Immature natural killer cell (primary cell): ENCODE measurements around the gene AHRR. TPM values are rescaled to one million over a fixed set of nuclear protein-coding genes. Genes with fewer than 3 reads are reported as not detected.
A peak's percentile ranks its signal among the peaks of the same experiment; 100 is the strongest.

Source experiments
- DNase-seq, 3 donors: peaks; one replicate each; pipeline ENCODE4 v3.0.0; 2022; ENCODE audit warnings: mixed read lengths in 1 of 3
- H3K27ac Mint-ChIP-seq, 6 donors: one replicate each; pipeline ENCODE4 v1.8.0; 2020; ENCODE audit warnings: mixed read lengths in 6 of 6, mild to moderate bottlenecking in 5 of 6, inconsistent platforms in 4 of 6, moderate library complexity in 3 of 6
- H3K27me3 Mint-ChIP-seq, 3 donors: one replicate each; pipeline ENCODE4 v1.8.0; 2020 to 2021; ENCODE audit warnings: low read depth in 3 of 3, mild to moderate bottlenecking in 3 of 3, mixed read lengths in 3 of 3, moderate library complexity in 3 of 3, inconsistent platforms in 1 of 3
- H3K36me3 Mint-ChIP-seq, 3 donors: one replicate each; pipeline ENCODE4 v1.8.0; 2020; ENCODE audit warnings: mixed read lengths in 3 of 3, inconsistent platforms in 2 of 3, mild to moderate bottlenecking in 2 of 3
- H3K4me1 Mint-ChIP-seq, 2 donors: one replicate each; pipeline ENCODE4 v1.8.0; 2020; ENCODE audit warnings: inconsistent platforms in 2 of 2, mild to moderate bottlenecking in 2 of 2, mixed read lengths in 2 of 2, moderate library complexity in 1 of 2
- H3K4me3 Mint-ChIP-seq, 5 donors: one replicate each; pipeline ENCODE4 v1.8.0; 2020; ENCODE audit warnings: mild to moderate bottlenecking in 5 of 5, mixed read lengths in 5 of 5, inconsistent platforms in 3 of 5, moderate library complexity in 3 of 5
- H3K9me3 Mint-ChIP-seq, 6 donors: one replicate each; pipeline ENCODE4 v1.8.0; 2020; ENCODE audit warnings: mild to moderate bottlenecking in 6 of 6, mixed read lengths in 6 of 6, inconsistent platforms in 4 of 6, moderate library complexity in 3 of 6
- polyA plus RNA-seq, 3 donors: library from polyadenylated mRNA; unstranded; fragments of 300-500 nt; fragmentation: Illumina TruSeq; gene quantifications; one replicate each; pipeline ENCODE4 v1.2.3, GENCODE V29; 2021

The AHRR gene
- polyA plus RNA-seq, 3 donors from 2014 or later = 0.16 TPM; not detected in 2

DNA sequence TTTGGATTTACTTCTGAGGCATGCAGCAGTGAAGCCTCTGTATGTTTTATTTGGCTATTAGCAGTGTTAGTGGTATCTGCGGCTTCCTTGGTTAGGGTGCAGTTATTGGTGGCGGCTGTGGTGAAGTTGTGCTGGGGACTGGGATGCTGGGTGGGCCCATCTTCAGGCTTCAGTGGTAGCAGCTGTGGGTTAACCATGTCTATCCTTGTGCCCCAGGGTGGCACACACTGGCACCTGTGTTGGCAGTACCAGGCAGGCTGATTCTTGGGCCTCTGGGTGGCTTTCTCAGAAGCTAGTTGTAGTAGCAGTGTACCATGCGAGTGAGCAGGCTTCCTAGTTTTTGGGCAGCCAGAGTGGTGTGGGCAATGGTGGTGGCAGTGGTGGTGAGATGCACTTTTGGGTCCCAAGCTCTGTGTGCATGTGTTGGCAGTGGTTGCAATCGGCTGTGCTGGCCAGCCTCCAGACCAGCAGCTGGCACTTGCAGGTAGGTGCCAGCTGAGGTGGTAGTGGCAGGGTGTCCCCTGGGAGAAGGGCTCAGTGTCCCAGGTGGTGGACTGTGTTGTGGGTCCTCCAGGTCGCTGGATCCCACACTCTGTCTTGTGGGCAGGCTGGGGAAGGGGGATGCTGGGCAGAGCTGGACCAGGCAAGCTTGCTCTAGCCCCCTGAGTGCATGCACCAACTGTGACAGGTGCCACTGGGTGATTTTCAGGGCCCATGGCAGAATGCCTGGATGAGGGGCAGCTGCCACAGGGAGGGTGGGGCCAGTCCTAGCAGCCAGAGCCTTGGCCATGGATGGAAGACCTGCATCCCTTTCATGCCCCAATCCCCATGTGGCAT, 13.6 kb downstream of the AHRR start:
- Mint-ChIP-seq H3K9me3 (no peaks in the 10 kb centered on the region), H3K4me1 (peaks cover 0 to 6% of the 10 kb centered on the region in 2 donors), H3K27ac (peak overlapping the region in 1 of 6 donors; percentile 17), H3K27me3 (peaks cover 5 to 7% (median 6%) of the 10 kb centered on the region in 3 donors), H3K4me3 (peak overlapping the region in 1 of 5 donors; percentile 56), H3K36me3 (peaks cover 0 to 4% (median 0%) of the 10 kb centered on the region in 3 donors)
- DNase-seq = no peak

DNA sequence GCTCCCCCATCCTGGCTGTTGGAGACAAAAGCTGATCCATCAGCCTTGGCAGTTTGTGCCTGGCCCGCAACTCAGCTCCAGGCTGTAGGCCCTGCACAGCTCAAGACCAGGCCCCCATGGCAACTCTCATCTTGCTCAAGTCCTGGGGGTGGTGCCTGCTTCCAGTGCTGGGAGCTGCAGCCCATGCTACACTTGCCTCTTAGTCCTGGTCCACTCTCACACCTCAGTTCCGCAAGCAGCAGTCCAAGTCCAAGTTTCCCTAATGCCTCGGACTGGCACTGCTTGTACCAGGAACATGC, 14.2 kb downstream of the AHRR start:
- peaks cover 0 to 4% (median 0%) of the 10 kb centered on the region in 3 donors for H3K36me3 Mint-ChIP-seq
- H3K4me3 Mint-ChIP-seq = no peak overlapping the region
- H3K27ac Mint-ChIP-seq = no peak overlapping the region
- peaks cover 5 to 7% (median 7%) of the 10 kb centered on the region in 3 donors for H3K27me3 Mint-ChIP-seq
- DNase-seq = no peak
- H3K9me3 Mint-ChIP-seq = no peaks in the 10 kb centered on the region
- peaks cover 0 to 6% of the 10 kb centered on the region in 2 donors for H3K4me1 Mint-ChIP-seq

DNA sequence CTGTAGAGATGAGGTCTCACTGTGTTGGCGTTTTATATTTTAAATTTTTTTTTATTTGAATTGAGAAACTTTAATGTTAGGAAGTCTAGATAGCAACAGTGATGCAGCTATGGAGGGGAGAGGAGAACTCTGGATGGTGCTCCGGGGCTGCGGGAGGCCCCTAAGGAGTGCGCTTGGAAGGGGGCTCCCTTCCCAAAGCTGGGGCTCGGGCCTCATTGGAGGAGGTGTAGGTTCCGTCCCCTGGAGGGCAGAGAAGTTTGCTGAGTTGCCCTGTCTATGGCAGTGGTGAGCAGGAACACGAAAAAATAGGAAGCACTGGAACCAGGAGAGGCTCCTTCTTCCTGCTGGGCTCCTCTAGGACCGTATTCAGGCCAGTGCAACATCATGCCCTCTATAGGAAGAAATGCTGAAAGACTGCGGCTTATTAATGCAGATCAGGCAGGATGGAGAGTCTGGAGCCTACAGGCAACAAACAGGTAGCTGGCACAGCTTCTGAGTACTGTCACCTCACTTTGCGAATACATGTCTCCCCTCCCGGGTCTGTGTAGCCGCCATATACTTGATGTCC, 16.1 kb downstream of the AHRR start:
- Mint-ChIP-seq H3K4me1 (peaks cover 1 to 7% of the 10 kb centered on the region in 2 donors), H3K27ac (no peak overlapping the region), H3K4me3 (no peak overlapping the region), H3K36me3 (peaks cover 0 to 4% (median 0%) of the 10 kb centered on the region in 3 donors), H3K9me3 (no peaks in the 10 kb centered on the region), H3K27me3 (peaks cover 4 to 5% (median 5%) of the 10 kb centered on the region in 3 donors)
- DNase-seq = no peak

DNA sequence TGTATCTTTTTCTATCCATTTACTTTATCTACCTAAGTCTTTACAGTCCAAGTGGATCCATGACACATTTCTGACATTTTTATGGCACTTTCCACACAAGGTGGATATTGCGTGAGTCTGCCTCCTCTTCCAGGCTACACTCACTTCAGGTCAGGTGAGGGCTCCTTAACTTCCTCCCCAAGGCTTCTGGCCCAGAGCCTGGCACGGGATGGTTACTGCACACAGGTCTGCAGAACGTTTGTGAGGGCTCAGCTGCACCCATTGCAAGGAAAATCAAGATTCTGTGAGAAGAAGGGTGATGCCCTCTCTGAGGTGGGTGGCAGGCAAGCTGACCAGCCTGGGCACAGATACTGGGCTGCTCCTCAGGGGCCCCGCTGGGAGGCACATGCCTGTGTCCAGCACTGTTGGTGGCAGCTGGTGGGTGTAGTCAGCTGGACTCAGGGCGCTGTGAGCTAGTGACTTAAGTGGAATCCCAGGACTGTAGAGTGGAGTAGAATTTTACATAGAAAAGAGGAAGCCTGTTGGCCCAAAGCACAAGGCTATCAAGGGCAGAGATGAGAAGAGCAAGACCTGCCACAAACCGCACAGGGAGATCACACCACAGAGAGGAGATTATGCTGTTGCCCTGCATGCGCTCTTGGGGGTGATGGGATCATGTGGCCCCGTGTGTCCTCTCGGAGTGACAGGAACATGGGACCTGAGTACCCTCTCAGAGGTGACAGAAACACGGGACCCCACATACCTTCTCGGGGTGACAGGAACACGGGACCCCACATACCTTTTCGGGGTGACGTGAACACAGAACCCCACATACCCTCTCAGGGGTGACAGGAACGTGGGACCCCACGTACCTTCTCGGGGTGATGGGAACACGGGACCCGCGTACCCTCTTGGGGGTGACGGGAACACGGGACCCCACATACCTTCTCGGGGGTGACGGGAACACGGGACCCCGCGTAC, 21.3 kb downstream of the AHRR start:
- Mint-ChIP-seq H3K4me3 (peak overlapping the region; percentile 20 to 77 (median 60)), H3K9me3 (peaks cover 0 to 3% (median 0%) of the 10 kb centered on the region in 6 donors), H3K36me3 (no peaks in the 10 kb centered on the region), H3K27me3 (peaks cover 0 to 4% (median 3%) of the 10 kb centered on the region in 3 donors), H3K27ac (peak overlapping the region in 2 of 6 donors; percentile 37 to 53), H3K4me1 (peaks cover 6% of the 10 kb centered on the region in 2 donors)
- no peak for DNase-seq

DNA sequence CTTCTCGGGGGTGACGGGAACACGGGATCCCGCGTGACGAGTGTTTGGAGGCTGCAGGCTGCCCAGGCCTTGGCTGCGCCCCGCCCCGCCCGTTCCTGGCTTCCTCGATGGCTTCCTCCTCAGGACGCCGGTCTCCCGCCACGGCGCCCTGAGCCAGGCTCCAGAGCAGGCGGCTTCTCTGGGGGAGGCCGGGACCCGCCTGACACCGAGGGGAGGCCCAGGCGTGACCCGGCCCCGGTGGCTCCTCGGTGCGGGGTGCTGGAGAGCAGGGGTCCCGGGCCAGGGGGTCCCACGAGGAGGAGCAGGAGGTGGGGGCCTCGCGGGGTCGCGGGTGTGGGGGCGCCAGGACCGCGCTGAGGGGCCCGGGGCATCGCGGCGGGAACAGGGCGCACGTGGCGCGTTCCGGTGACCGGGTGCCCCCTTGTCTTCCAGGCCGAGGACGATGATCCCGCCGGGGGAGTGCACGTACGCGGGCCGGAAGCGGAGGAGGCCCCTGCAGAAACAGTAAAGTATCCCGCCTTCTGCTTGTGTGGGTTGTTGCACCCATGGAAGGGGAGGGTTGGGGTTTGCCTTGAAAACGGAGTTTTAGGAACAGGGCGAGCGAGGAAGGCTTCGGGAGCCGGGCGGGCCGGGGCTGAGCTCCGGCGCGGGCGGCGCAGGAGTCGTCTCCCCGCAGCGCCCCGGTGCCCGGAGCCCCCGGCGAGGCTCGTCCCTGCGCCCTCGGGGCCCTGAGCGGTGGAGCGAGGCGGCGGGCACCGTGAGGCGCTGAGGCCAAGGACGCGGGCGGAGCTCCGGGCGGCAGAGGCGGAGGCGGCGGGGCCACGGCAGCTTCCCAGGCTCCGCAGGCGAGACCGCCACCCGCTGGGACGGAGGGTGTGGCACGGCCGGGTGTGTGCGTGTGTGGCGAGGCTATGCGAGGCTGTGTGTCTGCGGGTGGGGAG, 22.2 kb downstream of the AHRR start:
- peak in 2 of 3 donors; percentile 5 to 13 for DNase-seq
- Mint-ChIP-seq H3K4me1 (peaks cover 6% of the 10 kb centered on the region in 2 donors), H3K27me3 (peaks cover 3 to 4% (median 3%) of the 10 kb centered on the region in 3 donors), H3K36me3 (no peaks in the 10 kb centered on the region), H3K27ac (no peak overlapping the region), H3K4me3 (peak overlapping the region; percentile 53 to 78 (median 59)), H3K9me3 (peaks cover 0 to 3% (median 0%) of the 10 kb centered on the region in 6 donors)

DNA sequence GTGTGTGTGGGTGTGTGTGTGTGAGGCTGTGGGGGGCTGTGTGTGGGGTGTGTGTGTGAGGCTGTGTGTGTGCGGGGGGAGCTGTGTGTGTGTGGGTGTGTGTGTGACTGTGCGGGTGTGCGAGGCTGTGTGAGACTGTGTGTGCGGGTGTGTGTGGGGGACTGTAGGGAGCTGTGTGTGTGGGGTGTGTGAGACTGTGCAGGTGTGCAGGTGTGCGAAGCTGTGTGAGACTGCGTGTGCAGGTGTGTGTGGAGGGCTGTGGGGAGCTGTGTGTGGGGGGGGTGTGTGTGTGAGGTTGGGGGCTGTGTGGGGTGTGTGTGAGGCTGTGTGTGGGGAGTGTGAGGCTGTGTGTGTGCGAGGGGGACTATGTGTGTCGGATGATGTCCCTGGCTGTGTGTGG, 23.2 kb downstream of the AHRR start:
- H3K4me1 Mint-ChIP-seq = peaks cover 6% of the 10 kb centered on the region in 2 donors
- H3K27me3 Mint-ChIP-seq = peaks cover 3 to 6% (median 4%) of the 10 kb centered on the region in 3 donors
- H3K27ac Mint-ChIP-seq = no peak overlapping the region
- no peak overlapping the region for H3K4me3 Mint-ChIP-seq
- peaks cover 0 to 3% (median 0%) of the 10 kb centered on the region in 6 donors for H3K9me3 Mint-ChIP-seq
- H3K36me3 Mint-ChIP-seq = no peaks in the 10 kb centered on the region
- no peak for DNase-seq

DNA sequence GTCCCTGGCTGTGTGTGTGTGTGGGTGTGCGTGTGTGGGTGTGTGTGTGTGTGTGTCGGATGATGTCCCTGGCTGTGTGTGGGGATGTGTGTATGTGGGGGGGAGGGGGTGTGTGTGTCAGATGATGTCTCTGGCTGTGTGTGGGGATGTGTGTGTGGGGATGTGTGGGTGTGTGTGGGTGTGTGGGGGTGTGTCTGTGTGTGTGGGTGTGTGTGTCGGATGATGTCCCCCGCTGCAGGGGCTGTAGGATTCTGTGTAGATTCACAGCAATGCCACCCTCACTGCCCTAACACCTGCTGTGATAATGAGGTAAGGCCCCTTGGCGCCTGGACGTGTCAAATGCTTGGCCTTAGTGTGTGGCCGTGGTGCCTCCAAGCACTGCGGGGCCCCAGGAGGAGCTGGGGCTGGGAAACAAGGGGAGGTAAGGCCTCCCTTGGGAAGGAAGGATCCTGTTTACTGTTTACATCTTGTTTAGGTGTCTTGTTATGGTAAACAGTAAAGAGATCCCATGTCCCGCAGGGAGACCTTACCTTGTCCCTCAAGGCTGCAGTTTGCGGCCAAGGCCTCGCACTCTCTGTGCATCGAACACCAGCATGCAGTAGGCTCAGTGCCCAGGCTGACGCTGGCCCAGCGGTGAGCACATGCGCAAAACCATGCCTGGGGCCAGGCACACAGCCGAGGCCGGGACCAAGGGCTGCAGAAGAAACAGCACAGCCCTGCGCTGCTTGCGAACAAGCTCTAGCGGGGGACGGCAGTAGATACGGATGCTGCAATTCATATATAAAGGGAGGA, 24.1 kb downstream of the AHRR start:
- Mint-ChIP-seq H3K27ac (no peak overlapping the region), H3K36me3 (no peaks in the 10 kb centered on the region), H3K27me3 (peaks cover 2 to 6% (median 3%) of the 10 kb centered on the region in 3 donors), H3K9me3 (peaks cover 0 to 3% (median 0%) of the 10 kb centered on the region in 6 donors), H3K4me1 (peaks cover 6% of the 10 kb centered on the region in 2 donors), H3K4me3 (no peak overlapping the region)
- no peak for DNase-seq

DNA sequence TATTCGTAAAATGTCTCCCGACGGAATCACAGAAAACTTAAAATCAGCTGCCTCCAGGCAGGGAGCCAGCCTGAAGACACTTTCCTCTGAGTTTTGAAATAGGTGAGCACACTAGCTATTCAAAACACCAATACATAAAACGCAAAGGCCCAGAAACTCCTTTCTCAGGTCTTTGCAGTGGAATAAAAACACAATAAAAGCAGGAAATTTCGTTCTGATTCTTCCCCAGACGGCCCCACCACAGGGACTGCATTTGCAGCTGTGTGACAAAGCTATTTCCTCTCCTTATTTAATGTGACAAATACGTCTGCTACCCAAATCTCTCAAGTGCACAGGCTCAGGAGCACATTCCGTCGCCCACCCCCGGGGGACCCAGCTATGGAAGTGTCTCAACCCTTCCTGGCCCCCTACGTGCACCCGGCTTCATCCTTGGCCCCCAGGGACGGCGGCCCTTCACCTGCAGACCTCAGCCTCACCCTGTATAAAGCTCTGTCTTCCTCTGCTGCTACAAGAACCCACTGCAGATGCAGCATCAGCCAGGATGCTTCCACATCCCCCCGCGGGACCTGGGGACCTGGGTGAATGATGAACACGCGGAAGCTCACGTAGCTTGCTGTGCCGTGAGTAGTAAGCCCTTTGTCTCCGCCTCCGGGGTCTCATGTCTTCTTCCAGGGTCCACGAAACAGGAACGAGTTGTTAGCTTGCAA, 24.9 kb downstream of the AHRR start:
- no peak for DNase-seq
- Mint-ChIP-seq H3K4me3 (peak overlapping the region in 1 of 5 donors; percentile 30), H3K4me1 (peaks cover 6% of the 10 kb centered on the region in 2 donors), H3K27ac (no peak overlapping the region), H3K9me3 (peaks cover 0 to 3% (median 0%) of the 10 kb centered on the region in 6 donors), H3K27me3 (peaks cover 2 to 8% (median 3%) of the 10 kb centered on the region in 3 donors), H3K36me3 (no peaks in the 10 kb centered on the region)

DNA sequence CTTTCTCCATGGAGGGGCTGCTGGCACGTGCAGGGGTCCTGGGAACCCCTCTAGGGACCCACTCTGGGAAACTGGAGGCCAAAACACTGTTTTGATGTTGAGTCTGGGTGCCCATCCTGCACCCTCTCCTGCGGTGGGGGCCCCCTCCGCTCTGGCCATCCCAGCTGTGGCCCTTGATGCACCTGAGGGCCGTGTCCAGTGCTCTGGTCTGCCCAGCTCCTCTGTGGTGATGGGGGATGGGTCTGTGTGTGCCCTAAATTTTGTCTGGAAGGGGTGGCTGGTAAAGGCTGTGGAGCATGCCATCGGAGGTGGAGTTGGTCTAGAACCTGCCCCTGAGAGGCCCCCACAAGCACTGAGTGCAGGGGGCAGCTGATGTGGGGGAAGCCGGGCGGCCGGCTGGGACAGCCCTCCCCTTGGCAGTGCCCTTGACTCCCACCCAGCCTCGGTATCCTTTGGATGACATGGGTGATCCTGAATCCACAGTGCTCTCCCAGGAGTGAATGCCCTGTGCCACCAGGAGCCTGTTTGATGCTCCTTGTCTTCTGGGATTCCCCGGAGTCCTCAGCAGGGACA, 26.3 kb downstream of the AHRR start:
- no peak for DNase-seq
- no peak overlapping the region for H3K27ac Mint-ChIP-seq
- H3K4me1 Mint-ChIP-seq = peaks cover 3% of the 10 kb centered on the region in 2 donors
- H3K9me3 Mint-ChIP-seq = peaks cover 0 to 2% (median 0%) of the 10 kb centered on the region in 6 donors
- peaks cover 2 to 8% (median 3%) of the 10 kb centered on the region in 3 donors for H3K27me3 Mint-ChIP-seq
- no peaks in the 10 kb centered on the region for H3K36me3 Mint-ChIP-seq
- H3K4me3 Mint-ChIP-seq = no peak overlapping the region

DNA sequence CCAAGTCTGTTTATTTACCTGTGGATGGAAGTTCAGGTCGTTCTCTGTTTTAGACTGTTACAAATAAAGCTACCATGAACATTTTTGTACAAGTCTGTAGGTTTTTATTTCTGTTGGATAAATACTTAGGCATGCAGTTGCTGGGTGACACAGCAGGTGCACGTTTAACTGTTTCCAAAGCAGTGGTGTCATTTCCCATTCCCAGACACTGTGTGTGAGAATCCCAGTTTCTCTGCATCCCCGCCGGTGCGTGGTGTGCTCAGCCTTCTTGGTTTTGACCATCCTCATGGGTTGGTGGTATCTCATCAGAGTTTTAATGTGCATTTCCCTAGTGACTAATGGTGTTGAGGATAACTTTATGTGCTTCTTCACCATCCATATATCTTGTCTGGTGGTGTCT, 27.2 kb downstream of the AHRR start:
- Mint-ChIP-seq H3K27me3 (peaks cover 2 to 8% (median 3%) of the 10 kb centered on the region in 3 donors), H3K4me1 (peaks cover 0 to 1% of the 10 kb centered on the region in 2 donors), H3K27ac (no peak overlapping the region), H3K36me3 (no peaks in the 10 kb centered on the region), H3K4me3 (no peak overlapping the region), H3K9me3 (no peaks in the 10 kb centered on the region)
- no peak for DNase-seq

DNA sequence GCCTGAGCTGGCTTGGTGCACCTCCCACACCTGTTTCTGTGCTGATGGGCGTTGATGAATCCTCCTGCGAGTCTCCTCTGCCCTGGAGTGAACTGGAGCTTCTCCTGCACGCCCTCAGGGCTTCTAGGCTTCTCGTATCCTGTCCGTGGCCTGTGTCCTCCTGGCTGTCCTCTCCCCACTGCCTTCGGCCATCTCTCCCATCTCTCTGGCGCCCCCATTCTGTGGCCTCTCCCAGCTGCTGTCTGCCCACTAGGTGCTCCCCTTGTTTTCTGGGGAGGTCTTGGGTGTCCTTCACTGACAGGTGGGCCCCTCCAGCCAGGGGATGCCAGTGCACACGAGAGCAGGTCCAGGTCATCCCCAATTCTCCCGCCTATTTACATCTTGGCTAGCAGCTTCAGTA, 28.8 kb downstream of the AHRR start:
- Mint-ChIP-seq H3K9me3 (no peaks in the 10 kb centered on the region), H3K4me3 (no peak overlapping the region), H3K27ac (no peak overlapping the region), H3K4me1 (no peaks in the 10 kb centered on the region), H3K36me3 (no peaks in the 10 kb centered on the region), H3K27me3 (peaks cover 2 to 8% (median 3%) of the 10 kb centered on the region in 3 donors)
- DNase-seq = no peak
